ENCODE measurements around the gene TFE3. TPM values are rescaled to one million over a fixed set of nuclear protein-coding genes. Genes with fewer than 3 reads are reported as not detected.

Gene TFE3
- total RNA-seq, 4 donors from 2014 or later, result 29.3 to 44.5 (median 34.7) TPM

- no peak overlapping the region for H3K4me3 ChIP-seq
- ATAC-seq (no peak), DNase-seq (no peak)
- in situ Hi-C loops (cut with MboI; ENCODE audit: low sequenced_read_pairs in 4 of 4) (no loop called here), intact Hi-C loops (cut with DNase I; ENCODE audit: low total_unique reads) (no loop called here)
- H3K9me3 ChIP-seq, result no peaks in the 10 kb centered on the region
- H3K27me3 ChIP-seq, result no peaks in the 10 kb centered on the region
- no peaks in the 10 kb centered on the region for H3K36me3 ChIP-seq
- no peak overlapping the region for H3K27ac ChIP-seq
- TF ChIP-seq CTCF (IDR thresholded peaks at IDR 0.05 in 4 of 5, conservative IDR thresholded peaks at IDR 0.05 in 1 of 5) (no peak), POLR2A (IDR thresholded peaks at IDR 0.05) (no peak)
- H3K4me1 ChIP-seq, result no peaks in the 10 kb centered on the region
These were observed 23.5 kb upstream of the TFE3 start for GRCh38 chrX:49066690-49067089.

- intact Hi-C loops (cut with DNase I; ENCODE audit: low total_unique reads) (no loop called here), in situ Hi-C loops (cut with MboI; ENCODE audit: low sequenced_read_pairs in 4 of 4) (no loop called here)
- Histone ChIP-seq H3K9me3 (no peaks in the 10 kb centered on the region), H3K4me1 (no peaks in the 10 kb centered on the region), H3K4me3 (no peak overlapping the region), H3K36me3 (no peaks in the 10 kb centered on the region), H3K27me3 (no peaks in the 10 kb centered on the region), H3K27ac (no peak overlapping the region)
- ATAC-seq (no peak), DNase-seq (no peak)
- TF ChIP-seq POLR2A (IDR thresholded peaks at IDR 0.05) (no peak), CTCF (IDR thresholded peaks at IDR 0.05 in 4 of 5, conservative IDR thresholded peaks at IDR 0.05 in 1 of 5) (no peak)
These were observed 23.1 kb upstream of the TFE3 start for GRCh38 chrX:49066278-49066677.

DNA sequence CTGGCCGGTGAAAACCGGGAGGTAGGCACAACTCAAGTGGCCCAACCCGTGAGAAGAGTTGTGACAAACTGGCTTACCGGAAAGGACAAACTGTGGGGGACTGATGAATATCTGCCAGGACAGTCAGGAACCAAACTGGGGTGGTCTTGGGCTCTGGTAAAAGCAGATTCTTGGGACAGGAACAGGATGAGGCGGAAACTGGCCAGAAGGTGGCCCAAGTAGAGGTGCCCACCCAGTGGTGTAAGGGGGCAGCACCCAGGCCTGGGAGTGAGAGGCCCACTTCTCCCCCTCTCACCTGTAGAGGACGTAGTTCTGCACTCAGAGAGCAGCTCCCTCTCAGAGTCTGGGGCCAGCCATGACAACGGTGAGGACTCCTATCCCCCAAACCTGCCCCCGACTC is 21.6 kb upstream of the TFE3 start:
- DNase-seq, result no peak
- Histone ChIP-seq H3K27me3 (no peaks in the 10 kb centered on the region), H3K36me3 (no peaks in the 10 kb centered on the region), H3K4me3 (no peak overlapping the region), H3K27ac (no peak overlapping the region), H3K9me3 (no peaks in the 10 kb centered on the region), H3K4me1 (no peaks in the 10 kb centered on the region)
- no peak for TF ChIP-seq POLR2A (IDR thresholded peaks at IDR 0.05)
- no peak for TF ChIP-seq CTCF (IDR thresholded peaks at IDR 0.05 in 4 of 5, conservative IDR thresholded peaks at IDR 0.05 in 1 of 5)
- intact Hi-C loops (cut with DNase I; ENCODE audit: low total_unique reads), result no loop called here
- in situ Hi-C loops (cut with MboI; ENCODE audit: low sequenced_read_pairs in 4 of 4), result no loop called here
- no peak for ATAC-seq

DNA sequence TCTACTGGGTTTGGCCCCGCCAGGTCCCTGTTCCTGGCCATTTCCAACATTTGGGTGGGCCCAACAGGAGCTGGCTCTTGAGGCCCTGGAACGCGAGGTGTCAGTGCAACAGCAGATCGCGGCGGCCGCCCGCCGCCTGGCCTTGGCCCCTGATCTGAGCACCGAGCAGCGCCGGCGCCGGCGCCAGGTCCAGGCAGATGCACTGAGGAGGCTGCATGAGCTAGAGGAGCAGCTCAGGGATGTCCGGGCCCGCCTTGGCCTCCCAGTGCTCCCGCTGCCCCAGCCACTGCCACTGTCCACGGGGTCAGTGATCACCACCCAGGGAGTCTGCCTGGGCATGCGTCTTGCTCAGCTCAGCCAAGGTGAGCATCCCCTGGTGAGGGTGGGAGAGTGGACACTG is 21.1 kb upstream of the TFE3 start:
- intact Hi-C loops (cut with DNase I; ENCODE audit: low total_unique reads), result no loop called here

More for the DNA sequence above, 21.1 kb upstream of the TFE3 start:
- Histone ChIP-seq H3K4me3 (no peak overlapping the region), H3K36me3 (no peaks in the 10 kb centered on the region), H3K27me3 (no peaks in the 10 kb centered on the region), H3K4me1 (no peaks in the 10 kb centered on the region), H3K27ac (no peak overlapping the region), H3K9me3 (no peaks in the 10 kb centered on the region)
- no peak for ATAC-seq
- in situ Hi-C loops (cut with MboI; ENCODE audit: low sequenced_read_pairs in 4 of 4), result no loop called here
- no peak for TF ChIP-seq POLR2A (IDR thresholded peaks at IDR 0.05)
- TF ChIP-seq CTCF (IDR thresholded peaks at IDR 0.05 in 4 of 5, conservative IDR thresholded peaks at IDR 0.05 in 1 of 5), result no peak
- DNase-seq, result no peak

Measured in gastrocnemius medialis (tissue), 4 donors.